HUDEP-2 (cell line): ENCODE data around the gene FLVCR1.
"Not testable (repeated sequence)": the region's sequence is repeated elsewhere in the genome, so short reads cannot be mapped to it uniquely, and the experiment has no call there.

Experiments used
- DNase-seq, 76 experiments: peaks; one replicate each; lab custom pipeline; 2025; ENCODE audit not compliant: unreplicated experiment in 76 of 76; lab: John Stamatoyannopoulos, UW

FLVCR1 gene

GRCh38 chr1:212858461-212859265 lies 588 bp downstream of the FLVCR1 start:
- DNase-seq: peak in 29 of 76 experiments; percentile 0 to 53 (median 19)

GRCh38 chr1:212860713-212861581 lies 2.9 kb downstream of the FLVCR1 start:
- DNase-seq: peak in 71 of 76 experiments; percentile 1 to 82 (median 45)

DNA sequence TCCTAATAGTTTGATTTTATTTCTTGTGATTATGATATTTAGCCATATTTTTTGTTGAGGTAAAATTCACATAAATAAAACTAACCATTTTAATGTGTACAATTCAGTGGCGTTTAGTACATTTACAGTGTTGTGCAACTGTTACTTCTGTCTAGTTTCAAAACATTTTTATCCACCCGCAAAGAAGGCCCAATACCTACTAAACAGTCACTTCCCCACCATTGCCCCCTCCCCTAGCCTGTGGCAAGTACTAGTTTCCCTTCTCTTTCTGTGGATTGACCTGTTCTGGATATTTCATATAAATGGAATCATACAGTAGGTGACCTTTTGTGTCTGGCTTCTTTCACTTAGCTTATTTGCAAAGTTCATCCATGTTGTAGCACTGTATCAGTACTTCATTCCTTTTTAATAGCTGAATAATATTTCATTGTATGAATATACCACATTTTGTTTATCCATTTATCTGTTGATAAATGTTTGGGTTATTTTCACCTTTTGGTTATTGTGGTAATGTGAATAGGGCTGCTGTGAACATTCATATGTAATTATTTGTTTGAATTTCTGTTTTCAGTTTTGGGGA lies 4.1 kb downstream of the FLVCR1 start:
- no peak for DNase-seq

DNA sequence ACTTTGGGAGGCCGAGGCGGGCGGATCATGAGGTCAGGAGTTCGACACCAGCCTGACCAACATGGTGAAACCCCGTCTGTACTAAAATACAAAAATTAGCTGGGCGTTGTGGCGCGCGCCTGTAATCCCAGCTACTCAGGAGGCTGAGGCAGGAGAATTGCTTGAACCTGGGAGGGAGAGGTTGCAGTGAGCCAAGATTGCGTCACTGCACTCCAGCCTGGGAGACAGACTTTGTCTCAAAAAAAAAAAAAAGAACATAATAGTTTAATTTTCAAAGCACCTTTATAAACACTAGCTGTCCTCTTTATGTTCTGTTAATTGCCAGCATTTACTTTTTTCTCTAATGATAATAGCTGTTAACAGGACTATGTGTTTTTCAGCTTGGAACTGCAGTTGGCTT lies 5.3 kb downstream of the FLVCR1 start:
- not testable (repeated sequence) for DNase-seq

GRCh38 chr1:212864201-212864600 lies 6.1 kb downstream of the FLVCR1 start:
- no peak for DNase-seq

GRCh38 chr1:212867192-212867591 lies 9.1 kb downstream of the FLVCR1 start:
- no peak for DNase-seq

DNA sequence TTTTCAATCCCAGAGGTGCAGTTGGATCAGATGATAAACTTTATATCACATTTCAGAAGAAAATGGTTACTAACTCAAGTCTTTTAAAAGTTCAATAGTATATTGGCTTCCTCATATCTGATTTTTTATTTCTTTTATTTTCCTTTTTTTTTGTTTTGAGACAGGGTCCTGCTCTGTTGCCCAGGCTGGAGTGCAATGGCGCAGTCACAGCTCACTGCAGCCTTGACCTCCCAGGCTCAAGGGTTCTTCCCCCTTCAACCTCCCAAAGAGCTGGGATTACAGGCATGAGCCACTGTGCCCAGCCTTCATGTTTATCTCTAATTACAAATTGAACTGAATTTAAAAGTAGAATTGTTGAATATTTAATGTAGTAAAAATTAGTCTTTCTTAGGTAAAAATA lies 13.9 kb downstream of the FLVCR1 start:
- no peak for DNase-seq

DNA sequence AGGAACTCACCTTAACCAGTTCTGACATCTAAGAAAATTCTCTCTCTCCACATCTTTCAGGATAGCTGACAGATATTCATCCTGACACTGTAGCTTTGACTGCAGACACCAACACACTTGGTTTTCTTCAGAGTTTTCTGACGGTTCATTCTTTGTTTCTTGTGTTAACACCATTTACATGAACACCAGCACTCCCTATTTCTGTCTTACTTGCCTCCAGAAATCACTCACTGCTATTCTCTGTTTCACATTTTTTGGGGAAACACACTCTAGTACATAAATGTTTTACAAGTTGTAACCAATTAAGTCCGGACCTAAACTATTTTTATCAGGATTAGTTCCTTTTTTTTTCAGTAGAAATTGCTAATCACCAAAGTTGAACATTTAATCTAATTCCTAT lies 15.4 kb downstream of the FLVCR1 start:
- DNase-seq: no peak

DNA sequence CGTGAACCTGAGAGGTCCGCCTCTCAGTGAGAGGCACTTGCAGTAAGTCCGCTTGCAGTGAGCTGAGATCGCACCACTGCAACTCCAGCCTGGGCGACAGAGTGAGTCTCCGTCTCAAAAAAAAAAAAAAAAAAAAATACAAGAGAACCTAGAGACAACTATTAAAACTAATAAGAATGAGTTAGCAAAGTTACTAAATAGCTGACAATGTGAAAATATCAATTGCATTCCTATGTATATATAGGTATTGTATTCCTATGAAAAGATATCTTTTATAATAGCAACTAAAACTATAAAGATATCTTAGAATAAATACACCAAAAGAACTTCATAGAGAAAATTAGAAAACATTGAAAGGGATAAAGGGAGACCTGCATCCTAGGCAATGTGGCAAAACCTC lies 20.3 kb downstream of the FLVCR1 start:
- no peak for DNase-seq

DNA sequence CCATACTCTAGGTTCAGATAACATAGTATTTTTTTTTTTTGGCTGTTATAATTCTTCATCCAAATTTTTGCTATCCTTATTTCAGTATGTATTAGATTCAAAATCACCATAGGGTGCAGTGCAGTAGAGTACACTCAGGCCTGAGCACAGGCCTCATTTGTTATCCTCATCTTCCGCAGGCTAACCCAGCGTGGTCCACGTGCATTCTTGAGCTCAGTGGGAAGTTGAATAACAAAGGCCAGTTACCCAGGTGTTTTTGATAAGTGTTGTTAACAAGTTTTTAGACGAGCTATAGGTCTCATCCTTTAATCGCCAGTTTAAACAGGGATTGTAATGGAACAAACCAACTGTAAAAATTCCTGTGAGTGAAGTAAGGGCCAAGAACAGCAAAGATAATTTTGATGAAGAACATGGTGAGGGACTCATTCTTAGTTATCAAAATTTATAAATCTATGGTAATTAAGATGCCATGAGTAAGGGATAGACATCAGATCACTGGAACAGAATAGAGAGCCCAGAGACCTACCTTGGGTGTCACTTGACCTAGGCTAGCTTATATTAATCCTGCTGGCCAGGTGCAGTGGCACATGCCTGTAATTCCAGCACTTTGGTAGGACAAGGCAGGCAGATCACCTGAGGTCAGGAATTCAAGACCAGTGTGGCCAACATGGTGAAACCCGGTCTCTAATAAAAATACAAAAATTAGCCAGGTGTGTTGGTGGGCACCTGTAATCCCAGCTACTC lies 22.0 kb downstream of the FLVCR1 start:
- DNase-seq: no peak

GRCh38 chr1:212884592-212884991 lies 26.5 kb downstream of the FLVCR1 start:
- DNase-seq: no peak

- DNase-seq: no peak
Measured at GRCh38 chr1:212892108-212892507, 34.0 kb downstream of the FLVCR1 start.

- no peak for DNase-seq
Measured at GRCh38 chr1:212899845-212900244, 41.8 kb downstream of the FLVCR1 start.

DNA sequence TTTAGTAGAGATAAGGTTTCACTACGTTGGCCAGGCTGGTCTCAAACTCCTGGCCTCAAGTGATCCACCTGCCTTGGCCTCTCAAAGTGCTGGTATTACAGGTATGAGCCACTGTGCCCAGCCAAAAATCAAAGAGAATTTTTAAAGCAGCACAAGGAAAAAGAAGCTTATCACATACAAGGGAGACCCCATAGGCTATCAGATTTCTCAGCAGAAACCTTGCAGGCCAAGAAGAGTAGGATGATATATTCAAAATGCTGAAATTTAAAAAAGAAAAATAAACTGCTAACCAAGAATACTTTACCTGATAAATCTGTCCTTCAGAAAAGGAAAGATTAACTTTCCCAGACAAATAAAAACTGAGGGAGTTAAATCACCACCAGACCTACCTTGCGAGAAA lies 43.2 kb downstream of the FLVCR1 start:
- no peak for DNase-seq

GRCh38 chr1:212902054-212902453 lies 44.0 kb downstream of the FLVCR1 start:
- no peak for DNase-seq

GRCh38 chr1:212903664-212904063 lies 45.6 kb downstream of the FLVCR1 start:
- DNase-seq: no peak

DNA sequence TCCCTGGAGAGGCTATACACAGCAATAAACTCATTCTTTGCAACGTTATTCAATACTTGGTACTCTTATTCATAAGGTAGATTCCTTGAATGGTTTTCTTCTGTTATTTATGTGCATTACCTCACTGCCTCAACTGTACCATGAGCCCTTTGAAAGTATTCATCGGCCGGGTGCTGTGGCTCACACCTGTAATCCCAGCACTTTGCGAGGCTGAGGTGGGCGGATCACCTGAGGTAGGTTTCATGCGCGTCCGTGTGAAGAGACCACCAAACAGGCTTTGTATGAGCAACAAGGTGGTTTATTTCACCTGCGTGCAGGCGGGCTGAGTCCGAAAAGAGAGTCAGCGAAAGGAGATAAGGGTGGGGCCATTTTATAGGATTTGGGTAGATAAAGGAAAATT lies 50.0 kb downstream of the FLVCR1 start:
- DNase-seq: not testable (repeated sequence)

GRCh38 chr1:212908971-212909370 lies 50.9 kb downstream of the FLVCR1 start:
- DNase-seq: no peak

DNA sequence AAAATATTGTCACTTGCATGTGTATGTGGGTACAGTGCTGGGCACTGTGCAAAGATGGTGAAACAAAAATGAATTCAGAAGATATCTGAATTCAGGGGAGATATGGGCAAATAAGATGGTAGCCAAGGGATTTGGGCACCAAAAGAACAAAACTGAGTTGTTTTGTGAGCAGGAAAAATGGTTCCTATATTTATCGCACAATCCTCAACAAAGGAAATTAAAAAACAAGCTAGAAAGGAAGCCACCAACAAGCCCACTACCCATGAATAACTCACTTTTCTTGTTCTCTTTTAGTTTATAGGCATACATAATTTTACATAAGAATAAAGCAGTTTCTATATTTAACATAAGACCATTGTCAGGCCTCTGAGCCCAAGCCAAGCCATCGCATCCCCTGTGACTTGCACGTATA lies 51.6 kb downstream of the FLVCR1 start:
- no peak for DNase-seq

GRCh38 chr1:212910213-212910612 lies 52.1 kb downstream of the FLVCR1 start:
- not testable (repeated sequence) for DNase-seq

GRCh38 chr1:212913638-212914037 lies 55.6 kb downstream of the FLVCR1 start:
- not testable (repeated sequence) for DNase-seq
